Glutamatergic neuron (in vitro differentiated cells): ENCODE measurements around the gene CDH2. TPM values are rescaled to one million over a fixed set of nuclear protein-coding genes. Genes with fewer than 3 reads are reported as not detected.

Experiments used
- DNase-seq: peaks from one replicate; pipeline ENCODE4 v3.0.0; 2022
- H3K27ac Mint-ChIP-seq: one replicate; pipeline ENCODE4 v1.8.0; 2020; ENCODE audit warnings: mild to moderate bottlenecking, mixed read lengths, inconsistent platforms; ENCODE audit not compliant: unreplicated experiment
- H3K27me3 Mint-ChIP-seq: one replicate; pipeline ENCODE4 v1.8.0; 2020; ENCODE audit warnings: mild to moderate bottlenecking, moderate library complexity, mixed read lengths, inconsistent platforms; ENCODE audit not compliant: unreplicated experiment
- H3K36me3 Mint-ChIP-seq: one replicate; pipeline ENCODE4 v1.8.0; 2020; ENCODE audit warnings: mild to moderate bottlenecking, mixed read lengths, inconsistent platforms; ENCODE audit not compliant: unreplicated experiment
- H3K4me1 Mint-ChIP-seq: one replicate; pipeline ENCODE4 v1.8.0; 2020; ENCODE audit warnings: mild to moderate bottlenecking, low read depth, mixed read lengths, inconsistent platforms; ENCODE audit not compliant: unreplicated experiment
- H3K4me3 Mint-ChIP-seq: one replicate; pipeline ENCODE4 v1.8.0; 2020; ENCODE audit warnings: mild to moderate bottlenecking, mixed read lengths, inconsistent platforms; ENCODE audit not compliant: unreplicated experiment
- H3K9me3 Mint-ChIP-seq: one replicate; pipeline ENCODE4 v1.8.0; 2020; ENCODE audit warnings: mild to moderate bottlenecking, moderate library complexity, mixed read lengths, inconsistent platforms; ENCODE audit not compliant: unreplicated experiment
- CTCF ChIP-seq: fragments of 200-600 bp; sonication (generic); IDR thresholded peaks from one replicate; pipeline ENCODE4 v1.5.0; 2021; ENCODE audit not compliant: partially characterized antibody, unreplicated experiment
- total RNA-seq: library from RNA; stranded (reverse); fragmentation: NEBNext Ultra II Directional; extraction: Animal tissue kit (Norgen Biotek cat#: 25700); gene quantifications from one replicate; pipeline ENCODE4 v1.2.1, GENCODE V29; 2021; ENCODE audit not compliant: unreplicated experiment

CDH2 gene
- total RNA-seq, 1 donor from 2014 or later, result 224 TPM

DNA sequence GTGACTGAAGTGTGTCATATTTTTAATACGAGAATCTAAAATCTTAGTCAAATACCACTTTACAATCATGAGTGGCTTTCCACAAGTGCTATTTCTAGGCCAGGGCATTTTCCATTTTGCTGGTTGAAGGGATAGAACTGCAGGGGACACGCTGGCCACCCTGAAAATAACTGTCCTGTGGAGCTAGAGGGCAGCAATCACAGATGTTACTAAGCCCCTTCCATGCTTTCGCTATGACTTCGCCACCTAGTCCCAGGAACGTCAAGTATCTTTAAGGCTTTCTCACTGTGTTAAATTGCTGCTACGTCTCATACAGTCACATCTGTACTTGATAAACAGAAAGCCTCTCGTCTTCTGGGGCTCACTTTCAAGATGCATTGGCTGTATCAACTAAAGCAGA is 171.8 kb downstream of the CDH2 start:
- Mint-ChIP-seq H3K27me3 (peaks cover 4% of the 10 kb centered on the region), H3K4me3 (no peak overlapping the region), H3K4me1 (peaks cover 9% of the 10 kb centered on the region), H3K27ac (peak overlapping the region; percentile 8), H3K9me3 (peaks cover 7% of the 10 kb centered on the region), H3K36me3 (no peaks in the 10 kb centered on the region)
- no peak for DNase-seq
- TF ChIP-seq CTCF, result no peak

GRCh38 chr18:28004606-28005005 is 172.3 kb downstream of the CDH2 start:
- Mint-ChIP-seq H3K36me3 (no peaks in the 10 kb centered on the region), H3K9me3 (peaks cover 7% of the 10 kb centered on the region), H3K27me3 (peaks cover 4% of the 10 kb centered on the region), H3K4me1 (peaks cover 9% of the 10 kb centered on the region), H3K27ac (no peak overlapping the region), H3K4me3 (no peak overlapping the region)
- DNase-seq, result no peak
- no peak for TF ChIP-seq CTCF

DNA sequence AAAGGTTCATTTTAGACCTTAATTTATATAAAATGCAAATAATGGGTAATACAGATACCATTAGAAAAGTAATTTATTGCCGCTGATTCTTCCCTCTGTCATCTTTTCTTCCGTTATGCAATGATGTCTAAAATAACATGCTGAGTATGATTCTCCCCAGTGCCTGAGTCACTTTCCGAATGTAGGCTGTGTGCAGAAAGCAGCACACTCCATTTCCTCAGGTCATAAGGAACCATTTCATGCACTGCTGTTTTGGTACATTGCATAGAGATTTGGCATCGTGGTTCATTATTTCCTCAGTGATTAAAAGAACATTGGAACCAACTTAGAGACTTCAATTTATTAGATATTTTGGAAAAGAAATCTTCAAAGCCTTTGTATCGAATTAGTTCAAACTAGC is 173.5 kb downstream of the CDH2 start:
- H3K9me3 Mint-ChIP-seq, result peaks cover 5% of the 10 kb centered on the region
- peaks cover 9% of the 10 kb centered on the region for H3K4me1 Mint-ChIP-seq
- H3K27me3 Mint-ChIP-seq, result peaks cover 2% of the 10 kb centered on the region
- H3K36me3 Mint-ChIP-seq, result peaks cover 7% of the 10 kb centered on the region
- DNase-seq, result no peak
- H3K27ac Mint-ChIP-seq, result no peak overlapping the region
- no peak for TF ChIP-seq CTCF
- H3K4me3 Mint-ChIP-seq, result no peak overlapping the region

DNA sequence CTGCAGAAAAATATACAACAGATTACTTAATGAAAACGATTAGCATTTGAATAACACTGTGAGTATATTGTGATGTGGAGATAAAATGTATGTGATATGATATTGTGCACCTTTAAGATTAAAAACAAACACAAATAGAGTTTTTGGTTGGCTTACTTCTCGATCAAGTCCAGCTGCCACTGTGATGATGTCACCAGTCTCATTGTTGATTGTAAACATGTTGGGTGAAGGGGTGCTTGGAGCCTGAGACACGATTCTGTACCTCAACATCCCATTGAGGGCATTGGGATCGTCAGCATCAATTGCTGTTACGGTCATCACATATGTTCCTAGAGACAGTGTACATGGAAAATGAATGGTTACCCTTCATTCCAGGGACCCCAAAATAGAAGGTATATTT is 174.1 kb downstream of the CDH2 start:
- Mint-ChIP-seq H3K36me3 (peaks cover 10% of the 10 kb centered on the region), H3K4me1 (peaks cover 9% of the 10 kb centered on the region), H3K4me3 (no peak overlapping the region), H3K27ac (no peak overlapping the region), H3K9me3 (peaks cover 5% of the 10 kb centered on the region), H3K27me3 (peaks cover 2% of the 10 kb centered on the region)
- DNase-seq, result no peak
- no peak for TF ChIP-seq CTCF

DNA sequence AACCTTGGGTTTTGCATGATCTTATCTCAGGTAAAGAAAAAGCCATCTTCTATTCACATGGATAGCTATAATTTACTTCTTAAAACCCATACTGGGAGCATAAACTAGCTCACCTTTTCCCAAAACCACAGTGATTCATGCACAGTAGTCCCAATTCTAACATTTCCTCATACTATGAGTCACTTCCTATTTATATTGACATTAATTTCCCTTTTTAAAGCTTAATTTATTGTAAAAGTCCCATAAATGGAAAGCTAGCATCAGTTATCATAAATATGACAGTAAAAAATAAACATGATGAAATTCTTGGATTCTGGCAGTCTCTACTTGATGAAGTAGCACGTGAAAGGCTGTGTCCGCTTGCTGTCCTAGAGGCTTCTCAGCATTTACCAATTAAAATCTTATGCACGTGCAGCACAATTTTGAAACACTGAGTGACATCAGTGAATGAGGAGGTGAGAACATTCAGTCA is 180.1 kb downstream of the CDH2 start:
- Mint-ChIP-seq H3K27ac (no peak overlapping the region), H3K4me1 (peaks cover 38% of the 10 kb centered on the region), H3K27me3 (peaks cover 9% of the 10 kb centered on the region), H3K4me3 (no peak overlapping the region), H3K36me3 (peaks cover 17% of the 10 kb centered on the region), H3K9me3 (peaks cover 2% of the 10 kb centered on the region)
- no peak for DNase-seq
- TF ChIP-seq CTCF, result no peak
